ENCODE results near the gene SBK1.

- no peak for TF ChIP-seq CTCF (IDR thresholded peaks at IDR 0.05; ENCODE audit: low read depth, low read length)
- TF ChIP-seq POLR2A (IDR thresholded peaks at IDR 0.05; ENCODE audit: extremely low read depth, insufficient read length): no peak
- TF ChIP-seq, protein P1, sequence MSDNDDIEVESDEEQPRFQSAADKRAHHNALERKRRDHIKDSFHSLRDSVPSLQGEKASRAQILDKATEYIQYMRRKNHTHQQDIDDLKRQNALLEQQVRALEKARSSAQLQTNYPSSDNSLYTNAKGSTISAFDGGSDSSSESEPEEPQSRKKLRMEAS (IDR thresholded peaks at IDR 0.05; ENCODE audit: low read depth, low read length): no peak
- TF ChIP-seq MYC (IDR thresholded peaks at IDR 0.05; ENCODE audit: low read depth, low read length): no peak
Measured at GRCh38 chr16:28276301-28276700, 16.0 kb upstream of the SBK1 start.
